Inferior parietal cortex (tissue), 1 donor: Measurements from ENCODE around the gene TMEM200B.
"Not testable (repeated sequence)": the region's sequence is repeated elsewhere in the genome, so short reads cannot be mapped to it uniquely, and the experiment has no call there.

Source experiments
- DNase-seq: peaks from one replicate; pipeline ENCODE4 v3.0.0-alpha.2; 2016; ENCODE audit errors: extremely low spot score

Gene TMEM200B

GRCh38 chr1:29112705-29113412 lies 10.8 kb downstream of the TMEM200B start:
- no peak for DNase-seq

- DNase-seq = not testable (repeated sequence)
Measured at GRCh38 chr1:29108041-29108440, 15.7 kb downstream of the TMEM200B start.

- no peak for DNase-seq
Measured at GRCh38 chr1:29105822-29106221, 17.9 kb downstream of the TMEM200B start.

- DNase-seq = no peak
Measured at GRCh38 chr1:29100487-29100886, 23.2 kb downstream of the TMEM200B start.

- no peak for DNase-seq
Measured at GRCh38 chr1:29099286-29099685, 24.4 kb downstream of the TMEM200B start.

GRCh38 chr1:29096231-29096886 lies 27.3 kb downstream of the TMEM200B start:
- DNase-seq = no peak

- DNase-seq = no peak
Measured at GRCh38 chr1:29094954-29095353, 28.7 kb downstream of the TMEM200B start.

GRCh38 chr1:29094433-29094832 lies 29.3 kb downstream of the TMEM200B start:
- no peak for DNase-seq

GRCh38 chr1:29092704-29093103 lies 31.0 kb downstream of the TMEM200B start:
- not testable (repeated sequence) for DNase-seq

- no peak for DNase-seq
Measured at GRCh38 chr1:29090937-29091618, 32.6 kb downstream of the TMEM200B start.

GRCh38 chr1:29084196-29084521 lies 39.5 kb downstream of the TMEM200B start:
- no peak for DNase-seq

GRCh38 chr1:29083317-29084195 lies 40.1 kb downstream of the TMEM200B start:
- no peak for DNase-seq

GRCh38 chr1:29082519-29082918 lies 41.2 kb downstream of the TMEM200B start:
- no peak for DNase-seq

GRCh38 chr1:29081201-29081600 lies 42.5 kb downstream of the TMEM200B start:
- DNase-seq = no peak

- not testable (repeated sequence) for DNase-seq
Measured at GRCh38 chr1:29079916-29080629, 43.6 kb downstream of the TMEM200B start.

- no peak for DNase-seq
Measured at GRCh38 chr1:29077155-29077554, 46.5 kb downstream of the TMEM200B start.
